Peyer's patch (tissue), 4 donors: ENCODE data around the gene CLEC4D.

Source experiments
- CTCF ChIP-seq, 6 experiments: fragments of 450-650 bp in 4 of 6; fragments of 200-600 bp in 2 of 6; sonication (generic) in 1 of 6; IDR thresholded peaks; one replicate each; pipeline ENCODE4 v1.5.1; 2017 to 2019; ENCODE audit warnings: antibody characterized with exemption in 6 of 6, mild to moderate bottlenecking in 3 of 6, moderate library complexity in 1 of 6
- POLR2A ChIP-seq, 2 donors: fragments of 450-650 bp; IDR thresholded peaks; one replicate each; pipeline ENCODE4 v1.5.1; 2017; ENCODE audit warnings: antibody characterized with exemption in 2 of 2, mild to moderate bottlenecking in 2 of 2, moderate library complexity in 2 of 2

GRCh38 chr12:8493084-8493483 lies 20.2 kb upstream of the CLEC4D start:
- no peak for TF ChIP-seq POLR2A (IDR thresholded peaks at IDR 0.05)
- TF ChIP-seq CTCF (IDR thresholded peaks at IDR 0.05): no peak
